Neuronal stem cell (in vitro differentiated cells): ENCODE results near the gene WDR62.
A peak's percentile ranks its signal among the peaks of the same experiment; 100 is the strongest.

Source experiments
- DNase-seq: peaks from one replicate; pipeline ENCODE4 v3.0.0-alpha.2; 2013; ENCODE audit warnings: low spot score
- H2AFZ ChIP-seq: one replicate; pipeline ENCODE4 v1.6.1; 2013; ENCODE audit warnings: mild to moderate bottlenecking, low read length, inconsistent platforms
- H2AK5ac ChIP-seq: 2 replicates; pipeline ENCODE4 v1.6.1; 2013; ENCODE audit warnings: low read depth, mild to moderate bottlenecking, inconsistent platforms, low read length, moderate library complexity, mixed read lengths
- H2BK120ac ChIP-seq: 2 replicates; pipeline ENCODE4 v1.6.1; 2013; ENCODE audit warnings: low read depth, mild to moderate bottlenecking, inconsistent platforms, low read length, moderate library complexity, mixed read lengths
- H2BK12ac ChIP-seq: one replicate; pipeline ENCODE4 v1.6.1; 2013; ENCODE audit warnings: low read length, inconsistent platforms
- H2BK15ac ChIP-seq: 2 replicates; pipeline ENCODE4 v1.6.1; 2013; ENCODE audit warnings: mild to moderate bottlenecking, low read length, inconsistent platforms, mixed read lengths
- H2BK5ac ChIP-seq: one replicate; pipeline ENCODE4 v1.6.1; 2013; ENCODE audit warnings: inconsistent platforms, mild to moderate bottlenecking, low read length, moderate library complexity
- H3K14ac ChIP-seq: one replicate; pipeline ENCODE4 v1.6.1; 2013; ENCODE audit warnings: low read length, inconsistent platforms
- H3K18ac ChIP-seq: 2 replicates; pipeline ENCODE4 v1.6.1; 2013; ENCODE audit warnings: low read length, inconsistent platforms
- H3K23ac ChIP-seq: 2 replicates; pipeline ENCODE4 v1.6.1; 2013; ENCODE audit warnings: low read depth, mild to moderate bottlenecking, mixed read lengths, low read length, inconsistent platforms; ENCODE audit not compliant: poor library complexity
- H3K27ac ChIP-seq: replicated peaks from 3 replicates; pipeline ENCODE4 v1.5.1; 2013; ENCODE audit warnings: low read length, inconsistent platforms
- H3K27me3 ChIP-seq, 3 experiments: 2 replicates each; pipeline ENCODE4 v1.6.1; 2013; ENCODE audit warnings: low read length in 3 of 3, mild to moderate bottlenecking in 2 of 3, inconsistent platforms in 1 of 3, low read depth in 1 of 3, mixed read lengths in 1 of 3, moderate library complexity in 1 of 3; ENCODE audit not compliant: control insufficient read depth in 3 of 3, insufficient read depth in 3 of 3
- H3K36me3 ChIP-seq, 2 donors: replicated peaks in 1 of 2; 2 replicates each; pipeline ENCODE4 v1.6.1; 2013; ENCODE audit warnings: low read length in 2 of 2; ENCODE audit not compliant: control insufficient read depth in 2 of 2, insufficient read depth in 2 of 2
- H3K4ac ChIP-seq: 2 replicates; pipeline ENCODE4 v1.6.1; 2013; ENCODE audit warnings: inconsistent platforms, mild to moderate bottlenecking, low read length, moderate library complexity
- H3K4me1 ChIP-seq, 2 donors: 1 replicate in 1 of 2; 2 replicates in 1 of 2; pipeline ENCODE4 v1.6.1; 2013; ENCODE audit warnings: low read length in 2 of 2, low read depth in 1 of 2; ENCODE audit not compliant: control insufficient read depth in 2 of 2, insufficient read depth in 1 of 2
- H3K4me2 ChIP-seq: one replicate; pipeline ENCODE4 v1.6.1; 2013; ENCODE audit warnings: mild to moderate bottlenecking, low read length, inconsistent platforms; ENCODE audit not compliant: insufficient read depth, poor library complexity, severe bottlenecking
- H3K4me3 ChIP-seq, 2 donors: 2 replicates each; pipeline ENCODE4 v1.5.1; 2013; ENCODE audit warnings: low read length in 2 of 2, mild to moderate bottlenecking in 2 of 2, inconsistent platforms in 1 of 2, moderate library complexity in 1 of 2
- H3K79me1 ChIP-seq: one replicate; pipeline ENCODE4 v1.6.1; 2013; ENCODE audit warnings: low read depth, mild to moderate bottlenecking, inconsistent platforms, low read length, moderate library complexity
- H3K9ac ChIP-seq: one replicate; pipeline ENCODE4 v1.6.1; 2013; ENCODE audit warnings: mild to moderate bottlenecking, low read depth, low read length, inconsistent platforms; ENCODE audit not compliant: poor library complexity
- H3K9me3 ChIP-seq, 2 donors: replicated peaks in 1 of 2; 2 replicates each; pipeline versions ENCODE3 to v1.6.1; 2013; ENCODE audit warnings: low read length in 2 of 2, mild to moderate bottlenecking in 2 of 2, inconsistent platforms in 1 of 2, low read depth in 1 of 2, mixed read lengths in 1 of 2, moderate library complexity in 1 of 2; ENCODE audit not compliant: control insufficient read depth in 2 of 2, insufficient read depth in 1 of 2
- H4K8ac ChIP-seq: one replicate; pipeline ENCODE4 v1.6.1; 2013; ENCODE audit warnings: low read depth, mild to moderate bottlenecking, inconsistent platforms, low read length, moderate library complexity
- H4K91ac ChIP-seq: one replicate; pipeline ENCODE4 v1.6.1; 2013; ENCODE audit warnings: low read length, low read depth, mild to moderate bottlenecking, inconsistent platforms; ENCODE audit not compliant: poor library complexity
- WGBS, 2 donors: extraction: QIAGEN DNeasy Blood & Tissue Kit; methylation state at CpG; one replicate each; pipeline ENCODE4 v1.1.7; 2013; ENCODE audit warnings: missing lambda C conversion rate in 2 of 2, mixed read lengths in 1 of 2; ENCODE audit not compliant: insufficient read length in 2 of 2, insufficient replicate concordance in 1 of 2; ENCODE audit errors: extremely low coverage in 2 of 2; 5-methylcytosine and 5-hydroxymethylcytosine counted together

The WDR62 gene

GRCh38 chr19:36093146-36093662, 38.5 kb downstream of the WDR62 start:
- H4K8ac ChIP-seq: no peak overlapping the region
- no peak overlapping the region for H2BK12ac ChIP-seq
- H3K18ac ChIP-seq: no peak overlapping the region
- H2BK120ac ChIP-seq: no peak overlapping the region
- H2BK15ac ChIP-seq: no peak overlapping the region
- no peak overlapping the region for H3K27ac ChIP-seq
- H3K4me3 ChIP-seq: no peak overlapping the region
- H3K27me3 ChIP-seq: no peaks in the 10 kb centered on the region
- no peak overlapping the region for H2AK5ac ChIP-seq
- H3K14ac ChIP-seq: no peak overlapping the region
- no peak overlapping the region for H2BK5ac ChIP-seq
- peaks cover 0 to 8% of the 10 kb centered on the region in 2 donors for H3K4me1 ChIP-seq
- DNase-seq: no peak
- no peak overlapping the region for H3K4me2 ChIP-seq
- H3K9ac ChIP-seq: no peak overlapping the region
- H3K23ac ChIP-seq: no peak overlapping the region
- WGBS, 2 donors: no CpG with 5 or more reads among the region's 5 CpGs
- peaks cover 47 to 94% of the 10 kb centered on the region in 2 donors for H3K36me3 ChIP-seq
- H4K91ac ChIP-seq: no peak overlapping the region
- H3K9me3 ChIP-seq: no peaks in the 10 kb centered on the region
- H2AFZ ChIP-seq: no peak overlapping the region
- no peaks in the 10 kb centered on the region for H3K79me1 ChIP-seq
- H3K4ac ChIP-seq: no peak overlapping the region

DNA sequence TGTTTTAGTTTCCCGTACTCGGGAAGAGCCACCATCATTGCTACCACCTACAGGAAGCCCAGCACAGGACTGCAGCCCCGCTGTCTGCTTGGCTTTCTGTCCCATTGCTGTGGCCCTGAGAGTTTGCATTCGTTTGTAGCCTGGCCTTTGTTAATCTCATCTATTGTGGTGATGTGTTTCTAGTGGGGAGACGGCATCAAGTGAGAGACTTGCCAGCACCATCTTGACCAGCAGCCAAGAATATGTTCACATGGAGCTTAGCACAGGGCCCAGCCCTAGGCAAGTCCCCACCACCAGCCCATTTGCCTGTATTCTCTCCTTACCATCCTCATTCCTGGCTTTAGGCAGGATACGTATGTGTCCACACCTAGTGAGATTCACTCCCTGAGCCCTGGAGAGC, 39.0 kb downstream of the WDR62 start:
- Histone ChIP-seq H3K4me2 (no peak overlapping the region), H3K4ac (no peak overlapping the region), H2BK120ac (no peak overlapping the region), H2BK15ac (no peak overlapping the region), H3K9me3 (no peaks in the 10 kb centered on the region), H3K14ac (no peak overlapping the region), H2AK5ac (no peak overlapping the region), H3K18ac (no peak overlapping the region), H3K9ac (no peak overlapping the region), H2AFZ (no peak overlapping the region), H3K4me1 (peaks cover 0 to 8% of the 10 kb centered on the region in 2 donors), H3K27me3 (no peaks in the 10 kb centered on the region), H4K8ac (no peak overlapping the region), H3K36me3 (peaks cover 42 to 94% of the 10 kb centered on the region in 2 donors), H3K4me3 (peak overlapping the region in 1 of 2 donors; percentile 61), H4K91ac (no peak overlapping the region), H3K23ac (no peak overlapping the region), H2BK12ac (no peak overlapping the region), H3K27ac (no peak overlapping the region), H3K79me1 (no peaks in the 10 kb centered on the region), H2BK5ac (no peak overlapping the region)
- DNase-seq: no peak
- no CpG with 5 or more reads among the region's 6 CpGs for WGBS, 2 donors

- Histone ChIP-seq H3K4ac (no peak overlapping the region), H3K79me1 (peaks cover 2% of the 10 kb centered on the region), H3K4me3 (no peak overlapping the region), H3K4me2 (no peak overlapping the region), H4K91ac (no peak overlapping the region), H3K14ac (no peak overlapping the region), H3K27ac (peak overlapping the region; percentile 43), H3K4me1 (peaks cover 0 to 8% of the 10 kb centered on the region in 2 donors), H2BK12ac (no peak overlapping the region), H2BK5ac (no peak overlapping the region), H2AFZ (no peak overlapping the region), H3K36me3 (peaks cover 42 to 92% of the 10 kb centered on the region in 2 donors), H2AK5ac (no peak overlapping the region), H4K8ac (no peak overlapping the region), H3K23ac (no peak overlapping the region), H3K18ac (no peak overlapping the region), H2BK15ac (no peak overlapping the region), H2BK120ac (no peak overlapping the region), H3K27me3 (no peaks in the 10 kb centered on the region), H3K9ac (no peak overlapping the region), H3K9me3 (no peaks in the 10 kb centered on the region)
- DNase-seq: no peak
- no CpG with 5 or more reads among the region's 6 CpGs for WGBS, 2 donors
Observed at GRCh38 chr19:36097036-36097435, 42.3 kb downstream of the WDR62 start.

- H2AFZ ChIP-seq: no peak overlapping the region
Observed at GRCh38 chr19:36099166-36099785, 44.6 kb downstream of the WDR62 start.

More at GRCh38 chr19:36099166-36099785, 44.6 kb downstream of the WDR62 start:
- H4K8ac ChIP-seq: peak overlapping the region; percentile 65
- H3K14ac ChIP-seq: no peak overlapping the region
- no peak overlapping the region for H2BK15ac ChIP-seq
- H3K4me3 ChIP-seq: no peak overlapping the region
- H3K4me2 ChIP-seq: no peak overlapping the region
- no peak for DNase-seq
- no peak overlapping the region for H2AK5ac ChIP-seq
- peaks cover 6% of the 10 kb centered on the region for H3K79me1 ChIP-seq
- WGBS, 2 donors: no CpG with 5 or more reads among the region's 19 CpGs
- no peak overlapping the region for H2BK12ac ChIP-seq
- no peaks in the 10 kb centered on the region for H3K27me3 ChIP-seq
- H3K4me1 ChIP-seq: peaks cover 0 to 8% of the 10 kb centered on the region in 2 donors
- H3K36me3 ChIP-seq: peaks cover 49 to 92% of the 10 kb centered on the region in 2 donors
- H2BK120ac ChIP-seq: no peak overlapping the region
- H3K9ac ChIP-seq: peak overlapping the region; percentile 44
- peak overlapping the region; percentile 65 for H3K23ac ChIP-seq
- H3K18ac ChIP-seq: no peak overlapping the region
- H3K27ac ChIP-seq: no peak overlapping the region
- H2BK5ac ChIP-seq: peak overlapping the region; percentile 75
- H4K91ac ChIP-seq: no peak overlapping the region
- H3K9me3 ChIP-seq: no peaks in the 10 kb centered on the region
- H3K4ac ChIP-seq: no peak overlapping the region
